HG02678 (cell line): ENCODE results near the gene DDX25.

Experiments
- ATAC-seq: cut with Tn5 transposase; IDR thresholded peaks from one replicate; pipeline ENCODE4 v1.9.1; 2021; ENCODE audit warnings: mild to moderate bottlenecking, moderate library complexity; ENCODE audit not compliant: unreplicated experiment

The DDX25 gene

GRCh38 chr11:125968354-125968753 is 64.0 kb downstream of the DDX25 start:
- no peak for ATAC-seq

- ATAC-seq, result no peak
These were observed 67.3 kb downstream of the DDX25 start for GRCh38 chr11:125971618-125972017.

- ATAC-seq, result no peak
These were observed 70.0 kb downstream of the DDX25 start for GRCh38 chr11:125974284-125974683.

GRCh38 chr11:125975634-125976033 is 71.3 kb downstream of the DDX25 start:
- ATAC-seq, result no peak

GRCh38 chr11:125976156-125976555 is 71.8 kb downstream of the DDX25 start:
- ATAC-seq, result no peak

GRCh38 chr11:125977333-125977732 is 73.0 kb downstream of the DDX25 start:
- no peak for ATAC-seq

- no peak for ATAC-seq
These were observed 73.9 kb downstream of the DDX25 start for GRCh38 chr11:125978181-125978716.
